OCI-LY3 (cell line): ENCODE results near the gene PTPRM.

Source experiments
- H2AFZ ChIP-seq: fragments of 200-600, 300-600 bp; shearing (Covaris generic); 2 replicates; pipeline ENCODE4 v1.6.0; 2014; ENCODE audit warnings: antibody characterized with exemption, low read depth, low read length
- H3K27ac ChIP-seq: fragments of 200-600, 300-600 bp; sonication (generic); 2 replicates; pipeline ENCODE4 v1.5.1; 2014; ENCODE audit warnings: mild to moderate bottlenecking, low read length, moderate library complexity, mixed read lengths
- H3K27me3 ChIP-seq: fragments of 200-600, 300-600 bp; sonication (generic); 2 replicates; pipeline ENCODE4 v1.6.1; 2014; ENCODE audit warnings: low read depth, low read length, mixed read lengths
- H3K36me3 ChIP-seq: fragments of 200-600, 300-600 bp; sonication (generic); replicated peaks from 2 replicates; pipeline ENCODE3; 2014; ENCODE audit warnings: low read depth, low read length, mixed read lengths
- H3K4me1 ChIP-seq: fragments of 300-600, 200-600 bp; sonication (generic); 2 replicates; pipeline ENCODE4 v1.6.1; 2014; ENCODE audit warnings: low read length, mixed read lengths
- H3K4me2 ChIP-seq: fragments of 200-600, 300-600 bp; sonication (generic); 2 replicates; pipeline ENCODE4 v1.6.1; 2014; ENCODE audit warnings: low read length, mixed read lengths
- H3K4me3 ChIP-seq: fragments of 300-600, 200-600 bp; sonication (generic); 2 replicates; pipeline ENCODE4 v1.5.1; 2014; ENCODE audit warnings: antibody characterized with exemption, mild to moderate bottlenecking, low read length, moderate library complexity
- H3K79me2 ChIP-seq: fragments of 300-600, 200-600 bp; shearing (Covaris generic); 2 replicates; pipeline ENCODE4 v1.6.1; 2014; ENCODE audit warnings: mild to moderate bottlenecking, low read length, mixed read lengths
- H3K9ac ChIP-seq: fragments of 300-600, 200-600 bp; shearing (Covaris generic); 2 replicates; pipeline ENCODE4 v1.6.0; 2014; ENCODE audit warnings: mild to moderate bottlenecking, low read length, moderate library complexity
- H3K9me3 ChIP-seq: fragments of 200-600, 300-600 bp; shearing (Covaris generic); 2 replicates; pipeline ENCODE4 v1.6.1; 2014; ENCODE audit warnings: low read length, mixed read lengths; ENCODE audit not compliant: insufficient read depth
- H4K20me1 ChIP-seq: fragments of 200-600, 300-600 bp; sonication (generic); 2 replicates; pipeline ENCODE4 v1.6.1; 2016; ENCODE audit warnings: low read length, mixed read lengths; ENCODE audit not compliant: insufficient read depth
- EZH2phosphoT487 ChIP-seq: fragments of 200-600 bp; shearing (Covaris generic); IDR thresholded peaks from 2 replicates; pipeline ENCODE4 v1.6.1; 2018; ENCODE audit warnings: antibody characterized with exemption, mixed run types, low read depth
- TF ChIP-seq, protein P1 (sequence below): fragments of 200-600, 300-600 bp; sonication (generic); IDR thresholded peaks from 2 replicates; pipeline ENCODE4 v1.5.1; 2014; ENCODE audit warnings: antibody characterized with exemption, low read length, low read depth

The PTPRM gene

DNA sequence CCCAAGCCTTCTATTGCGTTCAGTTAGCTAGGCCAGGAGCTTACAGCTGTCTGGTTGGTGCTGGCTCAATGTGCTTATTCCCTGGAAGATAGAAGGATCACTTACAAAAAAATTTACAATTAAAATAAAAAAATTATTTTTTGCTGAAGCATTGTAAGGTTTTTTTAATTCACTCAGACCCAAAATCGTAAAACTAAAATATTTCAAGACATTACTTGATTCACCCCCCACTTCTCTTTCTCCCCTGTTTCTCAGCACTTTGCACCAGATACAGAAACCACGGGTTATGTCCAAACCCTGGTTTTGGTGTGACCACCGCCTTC, 911 bp upstream of the PTPRM start:
- Histone ChIP-seq H3K9ac (no peak overlapping the region), H3K36me3 (no peaks in the 10 kb centered on the region), H3K9me3 (no peaks in the 10 kb centered on the region), H3K4me2 (no peak overlapping the region), H3K4me3 (no peak overlapping the region), H4K20me1 (no peaks in the 10 kb centered on the region), H3K4me1 (no peaks in the 10 kb centered on the region), H3K27me3 (no peaks in the 10 kb centered on the region), H2AFZ (no peak overlapping the region), H3K79me2 (no peaks in the 10 kb centered on the region), H3K27ac (no peak overlapping the region)
- TF ChIP-seq, protein P1, sequence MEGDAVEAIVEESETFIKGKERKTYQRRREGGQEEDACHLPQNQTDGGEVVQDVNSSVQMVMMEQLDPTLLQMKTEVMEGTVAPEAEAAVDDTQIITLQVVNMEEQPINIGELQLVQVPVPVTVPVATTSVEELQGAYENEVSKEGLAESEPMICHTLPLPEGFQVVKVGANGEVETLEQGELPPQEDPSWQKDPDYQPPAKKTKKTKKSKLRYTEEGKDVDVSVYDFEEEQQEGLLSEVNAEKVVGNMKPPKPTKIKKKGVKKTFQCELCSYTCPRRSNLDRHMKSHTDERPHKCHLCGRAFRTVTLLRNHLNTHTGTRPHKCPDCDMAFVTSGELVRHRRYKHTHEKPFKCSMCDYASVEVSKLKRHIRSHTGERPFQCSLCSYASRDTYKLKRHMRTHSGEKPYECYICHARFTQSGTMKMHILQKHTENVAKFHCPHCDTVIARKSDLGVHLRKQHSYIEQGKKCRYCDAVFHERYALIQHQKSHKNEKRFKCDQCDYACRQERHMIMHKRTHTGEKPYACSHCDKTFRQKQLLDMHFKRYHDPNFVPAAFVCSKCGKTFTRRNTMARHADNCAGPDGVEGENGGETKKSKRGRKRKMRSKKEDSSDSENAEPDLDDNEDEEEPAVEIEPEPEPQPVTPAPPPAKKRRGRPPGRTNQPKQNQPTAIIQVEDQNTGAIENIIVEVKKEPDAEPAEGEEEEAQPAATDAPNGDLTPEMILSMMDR, result no peak
- no peak for TF ChIP-seq EZH2phosphoT487

DNA sequence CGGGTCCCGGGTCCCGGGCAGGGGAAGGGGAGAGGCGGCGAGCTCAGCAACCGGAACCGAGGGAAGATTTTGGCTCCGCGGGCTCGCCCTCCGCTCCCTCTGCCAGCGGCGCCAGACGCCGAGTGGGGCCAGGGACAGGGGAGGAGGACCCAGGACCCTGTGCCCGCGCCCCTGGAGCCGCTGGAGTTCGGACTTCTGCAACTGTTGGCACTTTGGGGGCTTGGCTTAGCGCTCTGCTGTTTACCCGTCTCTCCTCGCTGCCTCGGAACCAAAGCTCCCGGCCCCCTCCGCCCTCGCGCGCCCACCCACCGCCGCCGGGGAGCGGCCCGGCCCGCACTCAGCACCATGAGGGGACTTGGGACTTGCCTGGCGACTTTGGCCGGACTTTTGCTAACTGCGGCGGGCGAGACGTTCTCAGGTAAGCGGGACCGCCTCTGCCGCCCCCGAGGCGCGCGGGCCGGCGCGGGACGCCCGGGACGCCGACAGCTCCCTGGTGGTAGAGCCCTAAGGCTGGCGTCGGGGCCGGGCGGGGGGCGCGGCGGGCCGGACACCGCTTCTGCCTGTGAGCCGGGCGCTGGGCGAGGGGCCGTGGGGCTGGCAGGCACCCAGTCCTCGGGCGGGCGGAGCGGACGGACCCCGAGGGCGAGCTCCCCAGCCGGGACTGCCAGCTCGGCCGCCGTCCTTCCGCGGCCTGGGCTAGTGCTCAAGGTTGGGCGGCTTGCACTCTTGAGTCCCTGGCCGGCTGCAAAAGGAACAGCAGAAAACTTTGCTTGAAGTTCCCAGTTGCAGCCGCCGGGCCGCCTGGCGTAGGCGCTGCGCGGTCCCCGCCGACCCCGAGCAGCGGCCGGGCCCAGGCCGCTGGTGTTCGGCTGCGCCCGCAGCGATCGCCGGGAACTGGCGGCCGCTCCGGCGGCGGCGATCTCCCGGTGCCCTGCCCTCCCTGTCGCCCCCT, 634 bp downstream of the PTPRM start:
- H3K36me3 ChIP-seq, result no peaks in the 10 kb centered on the region
- TF ChIP-seq, protein P1, result no peak
- TF ChIP-seq EZH2phosphoT487, result no peak
- no peak overlapping the region for H2AFZ ChIP-seq
- no peaks in the 10 kb centered on the region for H3K27me3 ChIP-seq
- no peaks in the 10 kb centered on the region for H3K9me3 ChIP-seq
- H4K20me1 ChIP-seq, result no peaks in the 10 kb centered on the region
- H3K4me3 ChIP-seq, result no peak overlapping the region
- H3K4me1 ChIP-seq, result no peaks in the 10 kb centered on the region
- H3K79me2 ChIP-seq, result no peaks in the 10 kb centered on the region
- H3K4me2 ChIP-seq, result no peak overlapping the region
- H3K9ac ChIP-seq, result no peak overlapping the region
- no peak overlapping the region for H3K27ac ChIP-seq

DNA sequence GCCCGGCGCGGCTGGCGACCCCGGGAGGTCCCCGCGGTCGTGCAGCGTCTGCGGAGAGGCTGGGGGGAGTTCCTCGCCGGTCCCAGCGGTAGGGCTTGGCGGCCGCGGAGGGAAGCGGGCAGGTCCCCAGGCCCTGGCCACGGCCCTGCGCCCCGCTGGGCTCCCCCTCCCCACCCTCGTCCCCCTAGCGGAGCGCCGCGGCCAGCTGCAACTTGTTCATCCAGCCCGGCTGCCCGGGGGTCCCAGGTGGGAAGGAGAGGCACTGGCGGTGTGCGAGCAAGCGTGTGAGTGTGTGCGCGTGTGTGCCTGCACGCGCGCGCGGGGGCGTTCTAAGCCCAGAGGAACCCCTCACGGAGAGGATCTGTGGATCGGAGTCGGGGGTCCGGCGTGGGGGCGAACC, 1.3 kb downstream of the PTPRM start:
- Histone ChIP-seq H3K4me1 (peaks cover 5% of the 10 kb centered on the region), H2AFZ (no peak overlapping the region), H3K27ac (no peak overlapping the region), H3K9ac (no peak overlapping the region), H3K36me3 (no peaks in the 10 kb centered on the region), H4K20me1 (no peaks in the 10 kb centered on the region), H3K9me3 (no peaks in the 10 kb centered on the region), H3K4me3 (no peak overlapping the region), H3K27me3 (no peaks in the 10 kb centered on the region), H3K79me2 (no peaks in the 10 kb centered on the region), H3K4me2 (no peak overlapping the region)
- TF ChIP-seq EZH2phosphoT487, result no peak
- TF ChIP-seq, protein P1, result no peak

DNA sequence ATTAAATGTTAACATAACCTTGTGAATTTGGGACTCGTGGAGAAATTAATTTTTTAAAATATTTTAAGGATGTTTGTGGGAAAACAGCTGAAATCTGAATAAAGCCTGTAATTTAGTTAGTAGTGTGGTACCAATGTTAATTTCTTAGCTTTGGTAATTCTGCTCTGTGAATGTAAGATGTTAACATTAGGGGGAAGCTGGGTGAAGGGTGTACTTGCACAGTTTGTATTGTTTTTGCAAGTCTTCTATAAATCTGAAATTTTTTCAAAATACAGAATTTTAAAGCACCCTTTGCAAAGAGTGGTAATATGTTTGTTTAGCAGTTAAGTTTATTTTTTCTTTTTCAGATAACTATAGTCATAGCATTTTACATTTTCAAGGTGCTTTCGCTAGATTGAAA, 4.5 kb downstream of the PTPRM start:
- H3K27me3 ChIP-seq, result no peaks in the 10 kb centered on the region
- H3K79me2 ChIP-seq, result no peaks in the 10 kb centered on the region
- no peak overlapping the region for H3K27ac ChIP-seq
- no peaks in the 10 kb centered on the region for H3K36me3 ChIP-seq
- no peaks in the 10 kb centered on the region for H3K9me3 ChIP-seq
- no peak overlapping the region for H3K4me3 ChIP-seq
- no peak overlapping the region for H3K4me2 ChIP-seq
- no peak overlapping the region for H2AFZ ChIP-seq
- no peak overlapping the region for H3K9ac ChIP-seq
- no peak for TF ChIP-seq EZH2phosphoT487
- TF ChIP-seq, protein P1, result no peak
- peaks cover 5% of the 10 kb centered on the region for H3K4me1 ChIP-seq
- no peaks in the 10 kb centered on the region for H4K20me1 ChIP-seq
